HEK293T (cell line): Measurements from ENCODE around the gene ISX.

Source experiments
- CTCF ChIA-PET: fragments of 350-600 bp; formaldehyde crosslinking; extraction: SDS; loops from one replicate; lab custom pipeline; 2021; ENCODE audit warnings: antibody characterized with exemption, inconsistent platforms; lab: Yijun Ruan, JAX
- POLR2A ChIA-PET: fragments of 350-600 bp; formaldehyde crosslinking; extraction: SDS; loops from one replicate; lab custom pipeline; 2020; ENCODE audit warnings: antibody characterized with exemption, inconsistent platforms; lab: Yijun Ruan, JAX
- DNase-seq: peaks from one replicate; pipeline ENCODE4 v3.0.0; 2012; ENCODE audit warnings: mixed read lengths; ENCODE audit errors: extremely low spot score
- ARNT ChIP-seq: fragments of 450-650 bp; IDR thresholded peaks from 2 replicates; pipeline ENCODE4 v1.6.1; 2017; ENCODE audit warnings: mild to moderate bottlenecking
- BHLHE40 ChIP-seq: fragments of 450-650 bp; IDR thresholded peaks from 2 replicates; pipeline ENCODE4 v1.6.1; 2016; ENCODE audit warnings: mild to moderate bottlenecking, moderate library complexity, borderline replicate concordance
- CTBP1 ChIP-seq: fragments of 450-650 bp; IDR thresholded peaks from 2 replicates; pipeline ENCODE4 v1.6.1; 2016; ENCODE audit warnings: borderline replicate concordance
- ELF4 ChIP-seq: fragments of 450-650 bp; IDR thresholded peaks from 2 replicates; pipeline ENCODE4 v1.6.1; 2017; ENCODE audit warnings: antibody characterized with exemption
- FOXA1 ChIP-seq: fragments of 450-650 bp; IDR thresholded peaks from 2 replicates; pipeline ENCODE4 v1.6.1; 2016; ENCODE audit warnings: mild to moderate bottlenecking
- FOXK2 ChIP-seq: fragments of 450-650 bp; IDR thresholded peaks from 2 replicates; pipeline ENCODE4 v1.6.1; 2016; ENCODE audit warnings: mild to moderate bottlenecking
- FOXM1 ChIP-seq: fragments of 450-650 bp; IDR thresholded peaks from 2 replicates; pipeline ENCODE4 v1.6.1; 2017; ENCODE audit warnings: mild to moderate bottlenecking, borderline replicate concordance
- HDGF ChIP-seq: fragments of 450-650 bp; IDR thresholded peaks from 2 replicates; pipeline ENCODE4 v1.6.1; 2017; ENCODE audit warnings: antibody characterized with exemption, borderline replicate concordance
- L3MBTL2 ChIP-seq: fragments of 450-650 bp; conservative IDR thresholded peaks from 2 replicates; pipeline ENCODE4 v1.6.1; 2016; ENCODE audit warnings: mild to moderate bottlenecking
- LEF1 ChIP-seq: fragments of 450-650 bp; IDR thresholded peaks from 2 replicates; pipeline ENCODE4 v1.6.1; 2017; ENCODE audit warnings: mild to moderate bottlenecking, borderline replicate concordance
- NFRKB ChIP-seq: fragments of 450-650 bp; IDR thresholded peaks from 2 replicates; pipeline ENCODE4 v1.6.1; 2016; ENCODE audit warnings: mild to moderate bottlenecking, moderate library complexity
- PKNOX1 ChIP-seq: fragments of 450-650 bp; IDR thresholded peaks from 2 replicates; pipeline ENCODE4 v1.6.1; 2016
- SP1 ChIP-seq: fragments of 450-650 bp; IDR thresholded peaks from 2 replicates; pipeline ENCODE4 v1.6.1; 2017
- SUZ12 ChIP-seq: fragments of 450-650 bp; IDR thresholded peaks from 2 replicates; pipeline ENCODE4 v1.6.1; 2016; ENCODE audit warnings: mild to moderate bottlenecking
- TARDBP ChIP-seq: fragments of 450-650 bp; IDR thresholded peaks from 2 replicates; pipeline ENCODE4 v1.6.1; 2016
- ZNF384 ChIP-seq: fragments of 450-650 bp; IDR thresholded peaks from 2 replicates; pipeline ENCODE4 v1.6.1; 2016

ISX gene

DNA sequence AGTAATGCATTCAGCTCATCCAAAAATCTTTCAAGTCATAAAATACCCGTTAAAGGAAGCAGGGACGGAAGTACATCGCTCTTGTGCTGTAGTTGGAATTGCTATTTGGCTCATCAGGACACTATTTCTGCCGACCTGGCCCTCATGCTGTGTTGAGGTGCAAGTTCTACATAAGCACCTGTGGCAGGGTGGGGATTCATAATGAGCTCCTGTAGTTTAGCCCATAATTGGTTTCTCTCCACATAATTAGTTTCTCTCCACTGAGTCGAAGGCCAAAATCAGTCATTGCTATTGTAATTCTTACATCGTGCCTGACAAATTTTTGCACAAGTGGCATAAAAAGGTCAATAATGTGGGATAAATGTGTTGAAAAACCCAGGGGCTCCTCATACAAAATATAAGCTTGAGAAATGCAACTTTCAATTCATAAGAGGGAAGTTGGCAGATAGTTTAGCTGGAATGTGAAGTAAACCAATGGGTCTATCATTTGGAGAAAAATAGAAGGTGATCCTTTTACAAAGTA lies 14.9 kb upstream of the ISX start:
- POLR2A ChIA-PET, result no interaction called here
- no peak for DNase-seq
- CTCF ChIA-PET, result no interaction called here
- TF ChIP-seq LEF1, result no peak
- no peak for TF ChIP-seq PKNOX1
- TF ChIP-seq CTBP1, result no peak
- no peak for TF ChIP-seq TARDBP
- TF ChIP-seq NFRKB, result no peak
- TF ChIP-seq L3MBTL2, result no peak
- no peak for TF ChIP-seq SUZ12
- TF ChIP-seq BHLHE40, result no peak
- no peak for TF ChIP-seq ARNT
- no peak for TF ChIP-seq SP1
- TF ChIP-seq FOXA1, result no peak
- TF ChIP-seq ELF4, result no peak
- no peak for TF ChIP-seq FOXK2

GRCh38 chr22:35051791-35052190 lies 14.2 kb upstream of the ISX start:
- POLR2A ChIA-PET, result no interaction called here
- DNase-seq, result no peak
- no peak for TF ChIP-seq BHLHE40
- TF ChIP-seq FOXM1, result no peak
- no peak for TF ChIP-seq TARDBP
- TF ChIP-seq SP1, result no peak
- TF ChIP-seq ZNF384, result no peak
- TF ChIP-seq LEF1, result no peak
- no peak for TF ChIP-seq FOXK2
- TF ChIP-seq FOXA1, result no peak
- TF ChIP-seq HDGF, result no peak
- no peak for TF ChIP-seq SUZ12
- TF ChIP-seq L3MBTL2, result no peak
- no peak for TF ChIP-seq CTBP1
- TF ChIP-seq ARNT, result no peak
- no peak for TF ChIP-seq ELF4
- TF ChIP-seq PKNOX1, result no peak
- no peak for TF ChIP-seq NFRKB
- CTCF ChIA-PET, result no interaction called here

DNA sequence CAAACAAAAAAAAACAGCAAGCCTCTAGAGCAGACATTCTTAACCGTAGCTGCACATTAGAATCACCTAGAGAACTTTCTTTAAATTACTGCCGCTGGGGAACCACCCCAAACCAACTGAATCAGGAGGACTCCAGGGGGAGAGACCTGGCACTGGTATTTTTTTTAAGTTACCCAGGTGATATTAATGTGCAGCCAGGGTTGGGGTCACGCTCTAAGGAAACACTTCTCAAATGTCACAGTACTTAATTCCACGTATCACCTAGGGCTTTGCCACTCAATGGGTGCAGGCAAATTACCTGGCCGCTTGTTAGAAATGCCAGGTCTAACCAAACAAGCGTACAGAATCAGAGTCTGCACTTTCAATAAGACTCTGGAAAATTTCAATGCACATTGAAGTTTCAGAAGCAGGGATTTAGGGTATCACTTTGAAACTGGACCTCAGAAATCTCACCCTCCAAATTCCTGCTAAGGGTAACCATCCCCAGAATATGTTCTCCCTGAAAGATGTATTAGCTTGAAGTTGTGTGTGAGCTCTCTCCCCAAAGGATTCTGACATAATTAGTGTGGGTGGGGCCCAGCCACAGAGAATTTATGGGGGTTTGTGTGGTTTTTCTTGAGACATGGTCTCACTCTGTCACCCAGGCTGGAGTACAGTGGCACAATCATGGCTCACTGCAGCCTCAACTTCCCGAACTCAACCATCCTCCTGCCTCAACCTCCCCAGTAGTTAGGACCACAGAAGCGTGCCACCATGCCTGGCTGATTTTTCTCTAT lies 12.7 kb upstream of the ISX start:
- no peak for TF ChIP-seq FOXK2
- TF ChIP-seq FOXM1, result no peak
- TF ChIP-seq L3MBTL2, result no peak
- TF ChIP-seq BHLHE40, result no peak
- no peak for TF ChIP-seq CTBP1
- no peak for TF ChIP-seq NFRKB
- no peak for TF ChIP-seq HDGF
- TF ChIP-seq SP1, result no peak
- TF ChIP-seq LEF1, result no peak
- TF ChIP-seq ZNF384, result no peak
- no peak for TF ChIP-seq PKNOX1
- no peak for TF ChIP-seq ELF4
- CTCF ChIA-PET, result no interaction called here
- POLR2A ChIA-PET, result no interaction called here
- DNase-seq, result no peak

- no peak for DNase-seq
- TF ChIP-seq ARNT (no peak), FOXK2 (no peak), SP1 (no peak), ZNF384 (no peak), LEF1 (no peak), HDGF (no peak), FOXM1 (no peak), L3MBTL2 (no peak), BHLHE40 (no peak), SUZ12 (no peak), CTBP1 (no peak)
- POLR2A ChIA-PET, result no interaction called here
- CTCF ChIA-PET, result no interaction called here
These were observed 11.9 kb upstream of the ISX start for GRCh38 chr22:35054064-35054463.

DNA sequence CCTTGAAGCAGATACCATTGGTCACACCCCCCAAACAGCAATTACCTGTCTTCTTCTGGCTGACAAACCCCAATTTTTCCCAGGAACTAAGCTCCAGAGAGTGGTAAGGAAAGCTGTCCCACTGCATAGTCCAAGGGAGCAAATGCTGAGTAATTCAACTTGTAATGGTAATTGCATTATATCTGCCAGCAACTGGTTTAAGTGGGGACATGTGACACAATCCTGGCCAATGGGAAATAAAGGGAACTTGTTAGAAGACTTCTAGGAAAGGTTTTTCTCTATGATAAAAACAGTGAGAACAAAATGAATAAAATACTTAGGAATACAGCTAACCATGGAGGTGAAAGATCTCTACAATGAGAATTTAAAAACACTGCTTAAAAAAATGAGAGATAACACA lies 9.5 kb upstream of the ISX start:
- TF ChIP-seq FOXK2 (no peak), CTBP1 (no peak), FOXM1 (no peak), L3MBTL2 (no peak), PKNOX1 (no peak), LEF1 (no peak)
- ChIA-PET POLR2A (no interaction called here), CTCF (no interaction called here)
- DNase-seq, result no peak
